Panc1 (cell line): ENCODE results near the gene SPX. TPM values are rescaled to one million over a fixed set of nuclear protein-coding genes. Genes with fewer than 3 reads are reported as not detected.
A peak's percentile ranks its signal among the peaks of the same experiment; 100 is the strongest.

Experiments
- ATAC-seq: fragments of 200-7000 bp; cut with Tn5 transposase; 2 replicates; pipeline ENCODE4 v1.9.1; 2020; ENCODE audit warnings: mild to moderate bottlenecking, moderate library complexity
- BruUV-seq: library from RNA; stranded (reverse); fragments of 400-500 nt; replicated peaks from 2 replicates; lab custom pipeline; 2021; lab: Mats Ljungman, UMichigan
- CTCF ChIA-PET: fragments of 300-600 bp; sonication (Branson Sonifier 250); formaldehyde crosslinking; loops from one replicate; lab custom pipeline; 2022; ENCODE audit warnings: antibody characterized with exemption; lab: Charles Lee
- POLR2A ChIA-PET: fragments of 300-600 bp; sonication (Branson Sonifier 250); formaldehyde crosslinking; loops from one replicate; lab custom pipeline; 2022; ENCODE audit warnings: antibody characterized with exemption; lab: Charles Lee
- DNase-seq: peaks from one replicate; pipeline ENCODE4 v3.0.0-alpha.2; 2010; ENCODE audit warnings: low read depth, low spot score
- H3K27ac ChIP-seq: 2 replicates; pipeline ENCODE4 v1.5.1; 2011; ENCODE audit warnings: mild to moderate bottlenecking, low read length, inconsistent platforms
- H3K27me3 ChIP-seq: fragments of 200-500 bp; sonication (Bioruptor generic); 2 replicates; pipeline ENCODE4 v1.6.0; 2014; ENCODE audit warnings: low read length, inconsistent platforms; ENCODE audit not compliant: control insufficient read depth, insufficient read depth
- H3K36me3 ChIP-seq: fragments of 200-500 bp; sonication (Bioruptor generic); 2 replicates; pipeline ENCODE4 v1.5.1; 2014; ENCODE audit warnings: inconsistent platforms, mild to moderate bottlenecking, low read length, moderate library complexity; ENCODE audit not compliant: control insufficient read depth, insufficient read depth
- H3K4me1 ChIP-seq: 2 replicates; pipeline ENCODE4 v1.5.1; 2011; ENCODE audit warnings: inconsistent platforms, mild to moderate bottlenecking, low read length, moderate library complexity; ENCODE audit not compliant: control insufficient read depth, insufficient read depth
- H3K4me3 ChIP-seq, 2 experiments: 2 replicates each; pipeline ENCODE4 v1.5.1; 2011 to 2012; ENCODE audit warnings: low read depth in 2 of 2, low read length in 2 of 2, mild to moderate bottlenecking in 2 of 2, inconsistent platforms in 1 of 2, moderate library complexity in 1 of 2
- H3K9me3 ChIP-seq: fragments of 200-500 bp; sonication (Bioruptor generic); 2 replicates; pipeline ENCODE4 v1.5.1; 2014; ENCODE audit warnings: low read depth, mild to moderate bottlenecking, inconsistent platforms, low read length, moderate library complexity; ENCODE audit not compliant: control insufficient read depth, insufficient read depth
- CTCF ChIP-seq: fragments of 450-650 bp; IDR thresholded peaks from 2 replicates; pipeline ENCODE4 v1.5.1; 2017; ENCODE audit warnings: mild to moderate bottlenecking
- POLR2AphosphoS5 ChIP-seq: IDR thresholded peaks from 2 replicates; pipeline ENCODE4 v1.6.1; 2012; ENCODE audit warnings: mild to moderate bottlenecking, low read depth, low read length, moderate library complexity
- REST ChIP-seq, 2 experiments: IDR thresholded peaks; 2 replicates each; pipeline ENCODE4 v1.6.1; 2011 to 2012; ENCODE audit warnings: low read depth in 2 of 2, control low read depth in 1 of 2, low read length in 1 of 2, mild to moderate bottlenecking in 1 of 2, moderate library complexity in 1 of 2; ENCODE audit not compliant: insufficient read depth in 1 of 2
- SIN3A ChIP-seq: IDR thresholded peaks from 2 replicates; pipeline ENCODE4 v1.6.1; 2012; ENCODE audit warnings: low read depth, mild to moderate bottlenecking, low read length, moderate library complexity, borderline replicate concordance; ENCODE audit not compliant: insufficient read depth
- TCF7L2 ChIP-seq: IDR thresholded peaks from 2 replicates; pipeline ENCODE4 v1.6.1; 2011; ENCODE audit warnings: mild to moderate bottlenecking, low read depth, low read length, inconsistent platforms
- in situ Hi-C: cut with HindIII; loops from 2 replicates; pipeline ENCODE4 v1.10.0; 2016; ENCODE audit warnings: low sequenced_read_pairs, low pct_unique_long_range_greater_than_20kb
- intact Hi-C: fragments of 100-400 bp; cut with micrococcal nuclease; formaldehyde crosslinking; loops from one replicate; pipeline ENCODE4 v1.10.0; 2022; ENCODE audit not compliant: unreplicated experiment
- total RNA-seq: library from RNA; stranded (reverse); gene quantifications from one replicate; pipeline ENCODE4 v1.2.1, GENCODE V29; 2021; ENCODE audit not compliant: unreplicated experiment

Gene SPX
- total RNA-seq, 1 experiment from 2014 or later, result 0.13 TPM

GRCh38 chr12:21502164-21502496, 24.0 kb upstream of the SPX start:
- peak overlapping the region; percentile 82 for H3K27ac ChIP-seq
- ATAC-seq, result peak; percentile 36
- no peaks in the 10 kb centered on the region for H3K27me3 ChIP-seq
- peak overlapping the region; percentile 88 to 97 for H3K4me3 ChIP-seq
- no peak for DNase-seq
- H3K4me1 ChIP-seq, result peaks cover 14% of the 10 kb centered on the region; the same call in 1 of the 2 replicates
- in situ Hi-C loops (no loop called here), intact Hi-C loops (no loop called here)
- peaks cover 7% of the 10 kb centered on the region; the same call in 1 of the 2 replicates for H3K36me3 ChIP-seq
- TF ChIP-seq SIN3A (no peak), CTCF (no peak), REST (IDR thresholded peaks at IDR 0.05; ENCODE audit: insufficient read depth in 1 of 2, low read depth in 2 of 2, low read length in 1 of 2) (no peak), TCF7L2 (no peak), POLR2AphosphoS5 (no peak)
- POLR2A ChIA-PET, result no interaction called here
- no peaks in the 10 kb centered on the region for H3K9me3 ChIP-seq
- CTCF ChIA-PET, result no interaction called here
- BruUV-seq, result no TSS peak

GRCh38 chr12:21502872-21503271, 23.2 kb upstream of the SPX start:
- intact Hi-C loops, result no loop called here
- H3K27me3 ChIP-seq, result no peaks in the 10 kb centered on the region
- H3K36me3 ChIP-seq, result peaks cover 7% of the 10 kb centered on the region; the same call in 1 of the 2 replicates
- DNase-seq (no peak), ATAC-seq (no peak)
- TF ChIP-seq CTCF (no peak), POLR2AphosphoS5 (no peak), REST (IDR thresholded peaks at IDR 0.05; ENCODE audit: insufficient read depth in 1 of 2, low read depth in 2 of 2, low read length in 1 of 2) (no peak), TCF7L2 (no peak), SIN3A (no peak)
- peak overlapping the region; percentile 88 to 97 for H3K4me3 ChIP-seq
- H3K4me1 ChIP-seq, result peaks cover 14% of the 10 kb centered on the region; the same call in 1 of the 2 replicates
- H3K27ac ChIP-seq, result no peak overlapping the region; the same call in 1 of the 2 replicates
- ChIA-PET CTCF (no interaction called here), POLR2A (no interaction called here)
- in situ Hi-C loops, result no loop called here
- BruUV-seq, result TSS peak; percentile 70
- no peaks in the 10 kb centered on the region for H3K9me3 ChIP-seq
